Measurements from ENCODE around the gene TGFBR3L.
"Not testable (repeated sequence)": the region's sequence is repeated elsewhere in the genome, so short reads cannot be mapped to it uniquely, and the experiment has no call there.

Gene TGFBR3L

DNA sequence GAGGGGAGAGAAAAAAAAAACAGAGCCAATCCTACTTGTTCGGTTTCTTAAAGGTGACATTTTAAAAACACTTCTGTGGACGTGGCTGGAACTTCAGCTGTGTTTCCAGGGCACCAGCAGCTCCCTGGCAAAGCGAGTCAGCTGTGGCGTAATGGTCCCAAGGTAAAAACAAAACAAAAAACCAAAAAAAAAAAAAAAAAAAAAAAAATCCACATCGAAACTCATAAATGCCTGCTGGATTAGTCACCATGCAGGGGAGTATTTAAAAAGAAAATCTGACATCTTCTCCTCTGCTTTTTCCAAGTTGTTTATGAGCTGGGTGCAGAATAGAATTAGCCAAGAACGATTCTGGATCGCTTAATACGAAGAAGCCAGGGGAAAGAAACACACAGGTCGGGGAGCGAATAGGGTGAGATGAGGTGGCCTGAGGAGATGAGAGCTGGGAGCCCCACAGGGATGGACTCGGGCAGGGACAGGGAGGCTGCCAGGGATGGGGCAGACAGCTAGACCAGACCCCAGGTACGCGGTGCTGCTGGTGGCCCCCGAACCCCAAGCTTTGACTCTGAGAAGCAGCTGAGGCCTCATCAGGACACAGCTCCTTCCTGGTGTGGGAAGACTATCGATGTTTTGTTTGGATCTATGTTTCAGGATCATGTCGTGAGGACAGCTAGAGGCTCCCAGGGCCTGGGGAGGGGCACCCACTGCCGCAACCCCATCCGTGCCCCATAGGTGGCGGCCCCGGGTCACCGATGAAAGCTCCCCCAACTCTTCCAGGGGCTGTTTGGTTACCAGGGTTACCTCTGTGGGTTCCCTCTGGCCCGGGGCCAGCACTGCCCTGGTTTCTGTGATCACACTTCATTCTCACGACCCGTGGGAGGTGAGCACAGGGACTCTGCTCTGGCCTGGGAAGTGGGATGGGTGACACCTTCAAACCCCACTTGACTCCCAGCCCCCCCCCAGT is 14.4 kb downstream of the TGFBR3L start:
- peak; percentile 73 for DNase-seq

DNA sequence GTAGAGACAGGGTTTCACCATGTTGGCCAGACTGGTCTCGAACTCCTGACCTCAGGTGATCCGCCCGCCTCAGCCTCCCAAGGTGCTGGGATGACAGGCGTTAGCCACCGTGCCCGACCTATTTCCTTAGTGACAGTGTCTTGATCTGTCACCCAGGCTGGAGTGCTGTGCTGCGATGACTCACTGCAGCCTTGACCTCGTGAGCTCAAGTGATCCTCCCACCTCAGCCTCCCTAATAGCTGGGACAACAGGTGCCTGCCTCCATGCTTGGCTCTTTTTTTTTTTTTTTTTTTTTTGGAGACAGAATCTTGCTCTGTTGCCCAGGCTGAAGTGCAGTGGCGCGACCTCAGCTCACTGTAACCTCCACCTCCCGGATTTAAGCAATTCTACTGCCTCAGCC is 15.4 kb downstream of the TGFBR3L start:
- not testable (repeated sequence) for DNase-seq

DNA sequence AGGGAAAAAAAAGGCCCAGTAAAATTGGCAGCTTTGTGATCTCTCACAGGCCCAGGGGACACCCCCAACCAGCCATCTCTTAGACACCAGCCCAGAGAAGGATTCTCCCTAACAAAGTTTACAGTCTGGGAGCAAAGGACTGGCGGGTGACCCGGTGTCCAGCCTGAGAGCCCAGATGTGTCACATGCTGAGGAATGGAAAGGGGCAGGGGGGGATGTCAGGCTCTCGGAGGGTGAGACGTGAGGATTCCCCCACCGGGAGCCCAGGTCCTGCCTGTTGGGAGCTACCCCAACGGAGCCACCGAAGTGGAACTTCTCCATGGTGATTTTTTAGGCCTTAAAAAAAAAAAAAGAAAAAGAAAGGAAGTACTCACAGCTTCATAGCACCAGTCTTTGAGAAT is 16.1 kb downstream of the TGFBR3L start:
- no peak for DNase-seq

DNA sequence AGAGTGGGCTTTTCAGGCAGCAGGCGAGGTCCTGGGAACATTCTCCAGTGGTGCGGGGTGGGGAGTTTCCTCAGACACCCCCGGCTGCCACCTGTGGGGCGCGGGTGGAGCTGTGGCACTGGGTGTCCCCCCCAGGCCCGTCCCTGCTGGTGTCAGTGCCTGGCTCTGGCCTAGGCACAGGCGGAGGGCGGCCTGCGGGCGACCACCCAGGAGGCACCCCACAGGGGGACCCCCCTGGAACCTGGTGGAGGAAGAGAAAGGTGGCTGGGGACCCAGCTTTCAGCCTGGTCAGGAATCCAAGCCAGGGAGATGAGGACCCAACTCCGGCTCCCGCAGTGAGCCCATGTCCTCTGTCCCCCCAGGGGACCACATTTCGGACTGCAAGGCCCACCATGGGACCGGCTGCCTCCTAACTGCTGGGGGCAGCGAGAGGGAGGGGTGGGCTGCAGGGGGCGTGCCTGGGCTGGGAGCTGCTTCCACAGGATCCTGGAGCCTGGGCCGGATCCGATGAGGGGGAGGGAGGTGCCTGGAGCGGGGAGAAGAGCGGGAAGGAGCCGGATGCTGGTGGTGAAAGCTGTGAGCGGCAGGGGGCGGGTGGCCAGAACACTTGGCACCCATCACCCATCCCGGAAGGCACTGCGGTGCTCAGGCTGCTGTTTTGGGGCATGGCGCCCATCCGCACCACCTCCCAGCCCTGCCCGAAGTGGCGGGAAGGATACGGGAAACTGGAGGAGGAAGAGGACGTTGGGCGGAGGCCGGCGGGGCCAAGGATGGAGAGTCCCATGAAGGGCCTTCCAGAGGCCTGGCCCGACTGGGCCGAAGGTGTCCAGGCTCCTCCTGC is 16.8 kb downstream of the TGFBR3L start:
- no peak for DNase-seq

DNA sequence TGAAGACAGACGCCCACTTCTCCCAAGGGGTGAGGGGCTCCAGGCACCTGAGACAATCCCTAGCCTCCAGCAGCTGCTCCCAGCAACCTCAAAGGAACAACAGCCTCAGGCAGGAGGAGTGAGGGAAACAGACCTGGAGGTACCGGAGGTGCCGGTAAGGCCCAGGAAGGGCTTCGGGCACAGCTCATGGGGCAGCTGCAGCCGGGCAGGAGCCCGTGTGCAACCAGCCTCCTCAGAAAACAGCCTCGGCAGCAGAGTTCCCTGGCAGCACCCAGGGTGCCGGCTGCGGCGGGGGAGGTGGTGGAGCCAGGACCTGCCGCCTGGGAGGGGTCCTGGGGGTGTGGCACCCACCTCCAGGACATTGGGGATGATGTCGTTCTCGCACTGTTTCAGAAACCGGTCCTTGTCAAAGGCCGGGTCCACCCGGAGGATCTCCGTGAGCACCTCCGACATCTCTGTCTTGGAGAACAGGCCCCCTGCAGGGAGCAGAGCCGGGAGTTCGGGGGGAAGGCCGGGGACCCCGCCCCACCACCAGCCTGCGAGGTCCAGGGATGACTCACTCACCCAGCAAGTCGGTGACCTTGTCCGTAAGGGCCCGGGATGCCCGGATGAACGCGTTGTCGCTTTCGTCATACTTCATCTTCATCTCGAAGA is 17.8 kb downstream of the TGFBR3L start:
- no peak for DNase-seq

DNA sequence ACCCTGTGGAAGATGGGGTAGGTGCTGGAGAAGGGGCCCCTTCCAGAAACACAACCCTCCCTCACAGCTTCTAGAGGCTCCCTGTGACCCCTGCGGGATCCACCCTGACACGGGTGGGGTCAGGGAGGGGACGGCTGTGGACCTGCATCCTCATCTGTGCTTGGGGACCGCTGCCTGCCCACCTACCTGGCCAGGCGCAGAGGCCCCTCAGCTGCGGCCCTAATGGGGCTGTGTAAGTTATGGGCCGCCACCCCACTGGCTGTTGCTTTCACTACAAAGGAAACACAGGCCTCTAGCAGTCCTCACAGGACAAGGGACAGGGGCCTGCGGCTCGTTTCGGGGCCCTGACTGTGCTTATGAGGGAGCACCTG is 18.3 kb downstream of the TGFBR3L start:
- no peak for DNase-seq

DNA sequence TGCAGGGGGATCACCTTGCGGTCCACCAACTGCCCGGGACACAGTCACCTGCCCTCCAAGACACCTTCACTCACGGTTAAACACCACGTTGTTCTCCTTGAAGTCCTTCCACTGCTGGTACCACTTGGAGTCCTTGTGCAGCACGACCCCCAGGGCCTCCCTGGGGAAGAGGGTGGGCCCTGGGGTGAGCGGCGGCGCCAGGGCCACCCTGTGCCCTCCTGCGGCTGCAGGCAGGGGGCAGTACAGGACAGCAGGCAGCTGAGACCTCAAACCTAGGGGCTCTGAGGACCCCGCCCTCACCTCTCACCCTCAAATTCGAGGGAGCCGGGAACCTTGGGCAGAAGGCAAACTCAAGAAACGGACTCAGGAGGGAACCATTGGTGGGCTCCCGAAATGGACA is 18.8 kb downstream of the TGFBR3L start:
- DNase-seq: no peak

DNA sequence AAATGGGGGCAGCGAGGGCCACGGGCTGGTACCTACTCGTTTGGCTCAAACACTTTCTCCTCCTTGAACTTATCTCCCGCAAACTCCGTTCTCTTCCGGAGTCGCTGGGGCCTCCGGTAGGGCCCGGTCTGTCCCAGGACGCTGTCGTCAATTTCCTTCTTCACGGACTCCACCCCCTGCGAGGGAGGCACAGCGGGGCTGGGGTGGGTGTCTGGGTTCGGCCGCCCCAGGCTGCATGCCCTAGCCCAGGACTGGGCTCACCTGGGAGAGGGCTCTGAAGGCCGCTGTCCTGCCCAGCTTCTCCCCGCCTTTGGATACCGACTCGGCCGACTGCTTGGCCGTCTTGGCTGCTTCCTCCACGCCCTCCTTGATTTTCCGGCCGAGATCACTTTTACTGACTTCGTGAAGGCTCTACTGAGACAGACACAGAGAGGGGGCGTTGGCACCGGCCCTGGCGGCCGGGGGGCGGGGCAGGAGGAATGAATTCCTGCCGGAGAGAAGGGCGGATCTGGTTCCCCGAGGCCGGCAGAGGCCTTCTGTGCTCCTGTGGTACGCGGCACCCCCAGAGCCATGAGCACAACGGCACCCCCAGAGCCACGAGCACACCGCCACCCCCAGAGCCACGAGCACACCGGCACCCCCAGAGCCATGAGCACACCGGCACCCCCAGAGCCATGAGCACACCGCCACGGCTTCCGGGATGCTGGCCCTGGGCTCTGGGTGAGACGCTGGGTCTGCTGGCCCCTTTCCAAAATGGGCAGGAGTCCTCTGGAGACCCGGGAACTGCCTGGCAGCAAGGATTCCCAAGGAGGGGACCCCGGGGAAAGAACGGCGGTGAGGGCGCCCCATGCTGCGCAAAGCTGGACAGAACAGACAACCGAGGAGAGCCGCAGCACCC is 19.4 kb downstream of the TGFBR3L start:
- DNase-seq: no peak

DNA sequence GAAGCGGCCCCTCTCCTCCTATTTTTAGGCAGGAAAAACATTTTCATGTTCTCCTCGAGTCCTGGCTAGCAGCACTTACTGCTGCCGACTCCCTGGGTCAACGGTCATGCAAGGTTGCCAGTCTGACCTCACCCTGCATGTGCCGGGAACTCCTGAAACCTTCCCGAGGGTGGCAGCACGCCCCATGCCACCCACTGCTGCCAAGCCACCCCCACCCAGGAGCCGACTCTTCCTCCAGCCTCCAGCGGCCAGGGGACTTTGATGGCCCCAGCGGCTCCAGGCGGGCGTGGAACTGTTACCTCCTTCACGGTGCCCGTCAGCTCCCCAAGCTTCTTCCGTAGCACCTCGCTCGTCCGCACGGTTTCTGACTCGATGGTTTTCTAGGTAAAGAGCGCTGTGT is 20.1 kb downstream of the TGFBR3L start:
- no peak for DNase-seq

DNA sequence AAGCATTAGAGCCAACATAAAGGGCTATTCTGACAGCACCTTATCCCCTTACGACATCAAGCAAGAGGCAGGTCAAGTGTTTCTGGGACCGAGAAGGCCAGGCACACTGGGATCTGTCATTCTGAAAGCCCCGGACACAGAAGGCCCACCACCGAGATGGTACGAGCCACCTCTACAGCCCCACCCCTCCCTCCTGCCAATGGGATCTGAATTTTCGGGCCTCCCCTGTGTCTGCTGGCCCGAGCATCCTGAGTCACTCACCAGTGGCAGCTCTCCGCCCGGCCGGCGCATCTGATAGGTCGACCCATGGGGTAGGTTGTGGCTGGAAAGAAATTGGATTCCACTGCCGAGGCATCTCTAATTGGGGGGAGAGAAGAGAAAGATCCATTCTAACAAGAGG is 26.2 kb downstream of the TGFBR3L start:
- no peak for DNase-seq

DNA sequence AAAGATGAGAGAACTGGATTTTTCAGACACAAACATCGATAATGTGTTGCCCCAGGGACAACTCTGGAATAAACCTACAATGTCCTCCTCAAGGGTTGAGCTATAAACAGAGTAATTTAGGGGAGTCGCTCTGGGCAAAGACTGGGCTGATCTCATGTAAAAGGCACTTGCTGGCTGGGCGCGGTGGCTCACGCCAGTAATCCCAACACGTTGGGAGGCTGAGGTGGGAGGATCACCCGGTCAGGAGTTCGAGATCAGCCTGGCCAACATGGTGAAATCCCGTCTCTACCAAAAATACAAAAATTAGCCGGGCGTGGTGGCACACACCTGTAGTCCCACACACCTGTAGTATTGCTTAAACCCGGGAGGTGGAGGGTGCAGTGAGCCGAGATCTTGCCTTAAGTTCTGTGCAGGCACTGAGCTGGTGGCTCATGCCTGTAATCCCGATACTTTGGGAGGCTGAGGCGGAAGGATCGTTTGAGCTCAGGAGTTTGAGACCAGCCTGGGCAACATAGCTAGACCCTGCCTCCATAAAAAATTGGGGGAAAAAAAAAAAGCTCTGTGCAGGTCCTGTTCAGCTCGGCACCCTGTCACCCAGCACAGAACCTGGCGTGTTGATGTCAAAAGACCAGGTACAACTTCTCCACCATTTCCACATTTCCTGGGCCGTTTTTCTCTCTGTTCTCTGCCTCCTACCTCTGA is 27.4 kb downstream of the TGFBR3L start:
- DNase-seq: no peak

DNA sequence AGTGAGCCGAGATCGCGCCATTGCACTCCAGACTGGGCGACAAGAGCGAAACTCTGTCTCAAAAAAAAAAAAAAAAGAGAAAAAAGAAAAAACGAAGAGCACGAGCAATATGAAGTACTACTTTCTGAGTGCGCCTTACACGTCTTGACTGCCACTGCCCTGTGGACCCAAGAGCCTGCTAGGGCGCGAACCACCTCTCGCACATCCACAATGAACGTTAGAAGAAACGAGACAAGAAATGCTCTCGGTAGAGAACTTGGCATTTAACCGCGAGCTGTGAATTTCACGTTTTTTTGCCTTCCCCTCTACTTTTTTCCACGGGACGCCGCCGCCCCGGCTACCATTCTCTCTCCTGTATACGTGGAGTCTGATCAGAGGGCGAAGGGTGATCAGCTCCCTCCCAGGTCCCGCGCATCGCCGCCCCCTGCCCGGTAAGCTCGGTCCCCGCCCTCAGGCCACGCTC is 28.4 kb downstream of the TGFBR3L start:
- no peak for DNase-seq

DNA sequence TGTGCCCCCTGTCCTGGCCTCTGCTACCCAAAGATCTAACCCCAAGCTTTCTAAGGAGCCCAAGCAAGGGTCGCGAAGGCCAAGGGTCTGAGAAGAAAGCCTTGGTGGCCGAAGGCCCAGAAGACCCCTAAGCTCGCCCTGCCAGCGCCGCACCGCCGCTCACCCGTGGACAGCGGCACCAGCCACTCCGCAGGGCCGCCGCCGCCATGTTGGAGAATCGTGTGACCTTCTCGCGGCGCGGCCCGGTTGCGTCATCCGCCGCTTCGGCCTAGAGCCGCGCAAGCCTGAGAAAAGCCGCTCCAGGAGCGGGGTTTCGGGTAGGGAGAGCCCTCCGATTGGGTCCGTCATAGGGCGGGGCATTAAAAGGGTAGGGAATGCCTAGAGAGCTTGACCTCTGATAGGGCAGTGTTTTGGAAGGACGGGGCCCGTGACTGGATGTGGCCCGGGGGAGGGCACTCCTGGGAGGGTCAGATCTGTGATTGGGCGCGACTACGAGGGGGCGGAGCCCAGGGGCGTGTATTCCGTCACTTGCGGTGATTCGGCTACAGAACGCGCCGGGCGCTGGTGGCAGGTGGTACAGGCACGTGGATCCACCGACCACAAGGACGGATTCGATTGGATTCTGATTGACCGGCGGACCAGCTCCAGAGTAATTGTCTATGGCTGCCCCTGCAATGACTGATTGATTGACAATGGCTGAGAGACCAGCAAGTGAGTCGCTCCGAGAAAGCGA is 29.0 kb downstream of the TGFBR3L start, which contains the start of gene TIMM44:
TIMM44 (minus strand) TSS at position 223 of the 733 bp plus-strand sequence; CDS start at position 208, 15 bp downstream.
- DNase-seq: peak; percentile 99

DNA sequence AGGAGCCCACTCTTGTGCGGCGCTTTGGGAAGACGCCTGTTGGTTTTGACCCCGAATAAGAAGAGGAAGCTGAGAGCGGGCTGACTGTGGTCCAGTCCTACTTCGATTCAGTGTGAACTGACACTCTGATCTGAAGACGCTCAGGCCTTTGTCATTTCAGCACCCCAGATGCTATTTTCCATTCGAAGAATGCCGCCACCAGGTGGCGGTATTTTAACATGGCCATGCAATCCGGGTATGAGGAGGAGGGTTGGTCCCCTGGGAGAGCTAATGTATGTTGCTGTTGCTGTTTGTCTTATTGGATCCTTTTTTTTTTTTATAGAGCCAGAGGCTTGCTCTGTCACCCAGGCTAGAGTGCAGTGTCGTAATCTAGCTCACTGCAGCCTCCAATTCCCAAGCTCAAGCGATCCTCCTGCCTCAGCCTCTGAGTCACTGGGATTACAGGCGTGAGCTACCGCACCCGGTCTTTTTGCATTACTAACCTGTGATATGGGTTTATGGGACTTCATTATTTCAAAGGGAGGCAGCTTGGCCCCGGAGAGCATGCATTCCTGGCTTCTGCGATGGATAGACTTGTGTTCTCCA is 29.6 kb downstream of the TGFBR3L start:
- peak; percentile 88 for DNase-seq

DNA sequence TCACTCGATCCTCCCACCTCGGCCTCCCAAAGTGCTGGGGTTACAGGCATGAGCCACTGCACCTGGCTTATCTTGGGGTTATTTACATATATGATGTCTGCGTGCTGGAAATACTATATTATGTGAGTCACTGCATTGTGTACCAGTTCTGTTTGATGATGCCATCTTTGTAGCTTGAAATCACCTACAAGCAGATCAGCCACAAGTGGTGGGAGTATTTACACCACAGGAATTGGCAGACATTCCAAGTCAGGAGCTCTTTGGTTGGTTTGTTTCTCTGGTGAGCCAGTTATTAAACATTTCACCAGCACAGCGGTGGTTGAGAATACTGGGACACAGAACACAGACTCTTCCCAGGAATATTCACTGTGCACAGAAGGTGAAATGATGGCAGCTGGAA is 33.3 kb downstream of the TGFBR3L start:
- DNase-seq: no peak

DNA sequence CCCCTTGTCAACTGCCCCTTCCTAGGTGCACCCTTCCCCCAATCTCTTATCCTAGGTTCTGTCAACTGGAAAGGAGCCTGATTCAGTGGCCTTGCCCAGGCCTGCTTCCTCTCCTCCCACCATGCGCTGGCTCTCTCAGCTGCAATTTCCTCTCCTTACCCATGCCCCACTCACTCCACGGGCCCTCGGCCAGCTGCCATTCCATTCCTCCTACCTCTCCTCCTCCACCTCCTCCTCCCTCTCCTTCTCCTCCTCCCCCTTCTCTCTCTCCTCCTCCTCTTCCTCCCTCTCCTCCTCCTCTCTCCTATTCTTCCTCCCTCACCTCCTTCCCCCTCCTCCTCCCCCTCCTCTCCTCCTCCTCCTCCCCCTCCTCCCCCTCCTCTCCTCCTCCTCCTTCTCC is 38.4 kb downstream of the TGFBR3L start:
- DNase-seq: no peak

DNA sequence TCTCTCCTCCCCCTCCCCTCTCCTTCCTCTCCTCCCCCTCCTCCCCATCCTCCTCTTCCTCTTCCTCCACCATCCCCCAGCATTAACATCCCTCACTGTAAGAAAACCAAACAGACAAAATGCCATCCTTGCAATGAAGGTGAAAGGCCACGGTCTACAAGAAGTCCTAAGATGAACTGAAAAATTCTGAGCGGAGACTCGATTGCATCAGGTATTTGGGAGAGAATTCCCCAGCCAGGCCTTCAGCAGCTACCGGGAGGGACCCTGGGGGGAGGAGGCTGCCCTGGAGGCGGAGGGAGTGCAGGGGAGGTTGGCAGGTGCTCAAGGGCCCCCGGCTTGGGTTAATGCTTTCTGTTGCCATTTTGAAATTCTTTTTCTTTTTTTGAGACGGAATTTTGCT is 38.9 kb downstream of the TGFBR3L start:
- no peak for DNase-seq

DNA sequence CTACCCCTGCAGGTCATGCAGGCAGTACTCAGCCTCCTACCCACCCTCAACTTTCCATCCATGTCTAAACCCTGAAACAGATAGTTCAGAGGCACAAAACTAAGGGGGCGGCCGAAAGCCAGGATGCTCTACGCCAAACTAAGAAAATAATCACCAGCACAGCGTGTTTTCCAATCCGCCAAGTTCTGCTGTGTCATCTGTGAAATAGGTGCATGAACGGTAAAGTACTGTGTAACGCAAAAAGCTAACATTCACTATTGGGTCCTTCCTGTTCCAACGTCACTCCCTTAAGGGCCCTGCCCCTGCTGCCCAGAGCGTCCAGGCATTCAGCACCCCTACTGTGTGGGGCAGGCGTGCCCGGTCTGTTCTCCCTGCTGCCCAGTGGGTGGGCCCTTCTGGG is 41.1 kb downstream of the TGFBR3L start:
- no peak for DNase-seq

DNA sequence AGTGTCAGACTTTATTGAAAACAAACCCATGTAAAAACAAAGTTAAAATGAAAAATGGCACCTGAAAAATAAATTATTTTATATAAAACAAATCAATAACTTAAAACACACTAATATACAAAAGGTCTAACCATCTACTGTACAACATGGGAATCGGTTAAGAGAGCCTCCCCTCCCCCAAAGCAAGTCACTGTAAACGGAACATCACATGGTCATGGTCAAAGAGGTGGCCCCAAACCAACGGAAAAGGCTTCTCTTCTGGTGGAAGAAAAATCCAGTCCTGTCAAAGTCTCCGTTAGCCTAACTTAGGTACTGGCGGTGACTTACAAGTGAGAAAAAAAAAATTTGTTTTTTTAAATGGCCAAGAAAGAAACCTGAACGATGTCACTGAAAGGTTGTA is 44.6 kb downstream of the TGFBR3L start:
- no peak for DNase-seq

DNA sequence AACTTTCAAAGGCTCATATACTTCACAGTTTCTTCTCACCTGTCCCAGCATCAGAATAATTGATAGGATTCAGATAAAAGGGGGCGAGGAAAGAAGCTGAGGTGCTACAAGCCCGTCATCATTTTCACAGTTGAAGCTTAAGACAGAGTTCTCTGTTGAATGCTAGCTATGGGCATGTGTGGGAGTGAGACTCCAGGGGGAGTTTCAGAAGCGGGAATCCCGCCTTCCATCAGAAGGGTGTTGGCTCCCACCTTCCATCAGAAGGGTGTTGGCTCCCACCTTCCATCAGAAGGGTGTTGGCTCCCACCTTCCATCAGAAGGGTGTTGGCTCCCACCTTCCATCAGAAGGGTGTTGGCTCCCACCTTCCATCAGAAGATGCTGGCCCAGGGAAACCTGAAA is 46.5 kb downstream of the TGFBR3L start:
- not testable (repeated sequence) for DNase-seq
